HepG2 (cell line): ENCODE results near the gene SLC36A2. TPM values are rescaled to one million over a fixed set of nuclear protein-coding genes. Genes with fewer than 3 reads are reported as not detected.

Experiments used
- ATAC-seq: fragments of 200-7000 bp; cut with Tn5 transposase; 3 replicates; pipeline ENCODE4 v1.9.1; 2020; ENCODE audit warnings: mild to moderate bottlenecking, moderate library complexity
- BruUV-seq: library from RNA; stranded (reverse); fragments of 400-500 nt; replicated peaks from 2 replicates; lab custom pipeline; 2021; lab: Mats Ljungman, UMichigan
- CTCF ChIA-PET: fragments of 300-600 bp; formaldehyde crosslinking; extraction: SDS; loops from one replicate; lab custom pipeline; 2021; ENCODE audit warnings: low total read pairs, inconsistent platforms, low intra/inter-chr PET ratio; lab: Yijun Ruan, JAX
- POLR2A ChIA-PET: fragments of 350-600 bp; sonication (Branson Sonifier 250); formaldehyde crosslinking; loops from one replicate; lab custom pipeline; 2020; ENCODE audit warnings: antibody characterized with exemption, inconsistent platforms; lab: Yijun Ruan, JAX
- DNase-seq: peaks from one replicate; pipeline ENCODE4 v3.0.0-alpha.2; 2015; ENCODE audit warnings: low spot score
- FAIRE-seq: peaks from 3 replicates; lab custom pipeline; 2011; peaks lifted over from hg19 to GRCh38; lab: Jason Lieb, UNC
- H2AFZ ChIP-seq: one replicate; pipeline ENCODE4 v1.6.1; 2011; ENCODE audit warnings: low read length, inconsistent platforms
- H3K27ac ChIP-seq: fragments of 300-600 bp; 3 replicates; pipeline ENCODE4 v1.8.0; 2011; ENCODE audit warnings: mixed run types, mild to moderate bottlenecking, mixed read lengths, low read length, inconsistent platforms; ENCODE audit not compliant: insufficient read depth; ENCODE audit errors: extremely low read length
- H3K27me3 ChIP-seq, 2 experiments: fragments of 200-600 bp in 1 of 2; 2 replicates in 1 of 2; 3 replicates in 1 of 2; pipeline versions ENCODE4 v1.6.0 to v1.8.0; 2011; ENCODE audit warnings: low read length in 2 of 2, mild to moderate bottlenecking in 2 of 2, moderate library complexity in 2 of 2, inconsistent platforms in 1 of 2; ENCODE audit not compliant: insufficient read depth in 2 of 2, control insufficient read depth in 1 of 2
- H3K36me3 ChIP-seq, 2 experiments: fragments of 200-600 bp in 1 of 2; replicated peaks in 1 of 2; 2 replicates in 1 of 2; 3 replicates in 1 of 2; pipeline versions ENCODE4 v1.5.1 to v1.8.0; 2011; ENCODE audit warnings: low read length in 2 of 2, inconsistent platforms in 1 of 2; ENCODE audit not compliant: insufficient read depth in 2 of 2, control insufficient read depth in 1 of 2
- H3K4me1 ChIP-seq: 2 replicates; pipeline ENCODE4 v1.5.1; 2012; ENCODE audit warnings: low read length, inconsistent platforms; ENCODE audit not compliant: insufficient read depth
- H3K4me2 ChIP-seq: 2 replicates; pipeline ENCODE4 v1.6.0; 2011; ENCODE audit warnings: low read depth, low read length, inconsistent platforms
- H3K4me3 ChIP-seq, 3 experiments: fragments of 200-600 bp in 1 of 3; sonication (generic), shearing (Covaris generic) in 1 of 3; replicated peaks in 1 of 3; 2 replicates each; pipeline ENCODE4 v1.5.1; 2011 to 2016; ENCODE audit warnings: low read length in 3 of 3, inconsistent platforms in 2 of 3, low read depth in 2 of 3, mild to moderate bottlenecking in 2 of 3, control low read depth in 1 of 3, mixed read lengths in 1 of 3; ENCODE audit not compliant: insufficient read depth in 1 of 3
- H3K79me2 ChIP-seq: one replicate; pipeline ENCODE4 v1.6.1; 2011; ENCODE audit warnings: low read length, inconsistent platforms; ENCODE audit not compliant: insufficient read depth
- H3K9ac ChIP-seq: 2 replicates; pipeline ENCODE4 v1.6.0; 2011; ENCODE audit warnings: mild to moderate bottlenecking, low read depth, low read length, inconsistent platforms; ENCODE audit not compliant: insufficient read depth
- H3K9me3 ChIP-seq: 2 replicates; pipeline ENCODE4 v1.5.1; 2012; ENCODE audit warnings: mild to moderate bottlenecking, low read length
- H4K20me1 ChIP-seq: 2 replicates; pipeline ENCODE4 v1.6.0; 2011; ENCODE audit warnings: inconsistent platforms, mild to moderate bottlenecking, low read length, moderate library complexity; ENCODE audit not compliant: insufficient read depth
- EEA1 ChIP-seq: sonication (generic); formaldehyde crosslinking; IDR thresholded peaks from 2 replicates; pipeline ENCODE4 v1.5.1; 2020; ENCODE audit warnings: mild to moderate bottlenecking, missing genetic modification reagents, borderline replicate concordance
- GLI4 ChIP-seq: sonication (generic); formaldehyde crosslinking; IDR thresholded peaks from 2 replicates; pipeline ENCODE4 v1.5.1; 2020; ENCODE audit warnings: missing genetic modification reagents, mild to moderate bottlenecking, moderate library complexity, borderline replicate concordance
- NFE2L1 ChIP-seq: sonication (generic); formaldehyde crosslinking; IDR thresholded peaks from 2 replicates; pipeline ENCODE4 v1.4.0; 2020; ENCODE audit warnings: missing genetic modification reagents, mild to moderate bottlenecking, borderline replicate concordance
- PTBP1 ChIP-seq: fragments of 200-400 bp; formaldehyde crosslinking; IDR thresholded peaks from 2 replicates; pipeline ENCODE4 v1.6.1; 2018; ENCODE audit warnings: low read length, low read depth; ENCODE audit not compliant: poor library complexity, severe bottlenecking
- SIX4 ChIP-seq: sonication (generic); formaldehyde crosslinking; IDR thresholded peaks from 2 replicates; pipeline ENCODE4 v1.4.0; 2020; ENCODE audit warnings: missing genetic modification reagents
- THYN1 ChIP-seq: sonication (generic); formaldehyde crosslinking; IDR thresholded peaks from 2 replicates; pipeline ENCODE4 v1.8.1; 2023; ENCODE audit warnings: low read depth, mild to moderate bottlenecking, moderate library complexity, missing genetic modification reagents, borderline replicate concordance
- ZBTB10 ChIP-seq: sonication (generic); formaldehyde crosslinking; IDR thresholded peaks from 2 replicates; pipeline ENCODE4 v1.4.0; 2020; ENCODE audit warnings: missing genetic modification reagents, borderline replicate concordance
- ZFY ChIP-seq: sonication (generic); formaldehyde crosslinking; IDR thresholded peaks from 2 replicates; pipeline ENCODE4 v1.4.0; 2020; ENCODE audit warnings: missing genetic modification reagents
- ZNF281 ChIP-seq: sonication (generic); formaldehyde crosslinking; IDR thresholded peaks from 2 replicates; pipeline ENCODE4 v1.4.0; 2020; ENCODE audit warnings: missing genetic modification reagents, borderline replicate concordance
- ZNF549 ChIP-seq: sonication (generic); formaldehyde crosslinking; IDR thresholded peaks from 2 replicates; pipeline ENCODE4 v1.5.0; 2020; ENCODE audit warnings: missing genetic modification reagents
- WGBS: methylation state at CpG from one replicate; pipeline ENCODE4 v1.1.6; 2017; ENCODE audit warnings: low lambda C conversion rate; 5-methylcytosine and 5-hydroxymethylcytosine counted together
- in situ Hi-C: cut with HindIII; loops from 2 replicates; pipeline ENCODE4 v1.10.0; 2017; ENCODE audit warnings: low pct_unique_long_range_greater_than_20kb; ENCODE audit not compliant: extremely low pct_ligation_motif_present
- intact Hi-C: fragments of 100-400 bp; cut with micrococcal nuclease; formaldehyde crosslinking; loops from one replicate; pipeline ENCODE4 v1.10.0; 2022; ENCODE audit not compliant: unreplicated experiment
- polyA plus RNA-seq, 8 experiments: library from polyadenylated mRNA; depleted of rRNA in 3 of 8; stranded (reverse) in 7 of 8; unstranded in 1 of 8; fragments of >200 nt; fragmentation: Illumina TruSeq in 4 of 8; extraction: Trizol in 4 of 8; gene quantifications; 2 replicates each; pipeline versions ENCODE4 v1.2.1 to v1.2.3, GENCODE V29; 2011 to 2016; ENCODE audit warnings: low read depth in 4 of 8, missing spikeins in 1 of 8, mixed read lengths in 1 of 8; ENCODE audit not compliant: insufficient read depth in 1 of 8
- total RNA-seq, 5 experiments: library from RNA; depleted of rRNA; stranded (reverse); fragments of >200 nt; fragmentation: Illumina TruSeq; extraction: Trizol; gene quantifications; 2 replicates each; pipeline ENCODE4 v1.2.3, GENCODE V29; 2016; ENCODE audit warnings: low read depth in 1 of 5
- TF ChIP-seq, protein P1 (sequence below): IDR thresholded peaks from 2 replicates; pipeline ENCODE4 v1.4.0; 2020; ENCODE audit warnings: mild to moderate bottlenecking, missing genetic modification reagents
- TF ChIP-seq, protein P2 (sequence below): sonication (generic); formaldehyde crosslinking; IDR thresholded peaks from 2 replicates; pipeline ENCODE4 v1.4.0; 2020; ENCODE audit warnings: missing genetic modification reagents, low read depth, mild to moderate bottlenecking, borderline replicate concordance

The SLC36A2 gene
- total and polyA plus RNA-seq, 2 of the 13 experiments (the other 11 are each of a cell fraction or from before 2014, with no cell fraction given), result 0.03 TPM; not detected in 1

DNA sequence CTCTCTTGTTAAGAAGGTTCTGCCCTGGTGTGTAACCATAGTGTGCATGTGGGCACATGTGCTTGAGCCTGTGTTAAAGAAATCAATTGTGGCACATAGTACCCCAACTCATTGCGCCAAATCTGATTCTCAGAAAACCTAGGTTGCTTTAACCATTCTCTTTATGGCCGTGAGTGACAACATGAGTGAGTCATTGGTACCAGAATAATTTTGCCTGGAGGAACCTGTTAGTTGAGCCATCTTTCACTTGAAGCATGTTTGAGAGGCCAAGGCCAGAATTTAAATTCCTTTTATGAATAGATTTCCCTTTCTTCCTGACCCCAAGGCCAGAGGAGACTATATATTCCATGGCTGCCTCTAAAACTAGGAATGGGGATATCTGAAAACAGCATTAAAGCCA, 35.2 kb upstream of the SLC36A2 start (continued):
- TF ChIP-seq, protein P1, sequence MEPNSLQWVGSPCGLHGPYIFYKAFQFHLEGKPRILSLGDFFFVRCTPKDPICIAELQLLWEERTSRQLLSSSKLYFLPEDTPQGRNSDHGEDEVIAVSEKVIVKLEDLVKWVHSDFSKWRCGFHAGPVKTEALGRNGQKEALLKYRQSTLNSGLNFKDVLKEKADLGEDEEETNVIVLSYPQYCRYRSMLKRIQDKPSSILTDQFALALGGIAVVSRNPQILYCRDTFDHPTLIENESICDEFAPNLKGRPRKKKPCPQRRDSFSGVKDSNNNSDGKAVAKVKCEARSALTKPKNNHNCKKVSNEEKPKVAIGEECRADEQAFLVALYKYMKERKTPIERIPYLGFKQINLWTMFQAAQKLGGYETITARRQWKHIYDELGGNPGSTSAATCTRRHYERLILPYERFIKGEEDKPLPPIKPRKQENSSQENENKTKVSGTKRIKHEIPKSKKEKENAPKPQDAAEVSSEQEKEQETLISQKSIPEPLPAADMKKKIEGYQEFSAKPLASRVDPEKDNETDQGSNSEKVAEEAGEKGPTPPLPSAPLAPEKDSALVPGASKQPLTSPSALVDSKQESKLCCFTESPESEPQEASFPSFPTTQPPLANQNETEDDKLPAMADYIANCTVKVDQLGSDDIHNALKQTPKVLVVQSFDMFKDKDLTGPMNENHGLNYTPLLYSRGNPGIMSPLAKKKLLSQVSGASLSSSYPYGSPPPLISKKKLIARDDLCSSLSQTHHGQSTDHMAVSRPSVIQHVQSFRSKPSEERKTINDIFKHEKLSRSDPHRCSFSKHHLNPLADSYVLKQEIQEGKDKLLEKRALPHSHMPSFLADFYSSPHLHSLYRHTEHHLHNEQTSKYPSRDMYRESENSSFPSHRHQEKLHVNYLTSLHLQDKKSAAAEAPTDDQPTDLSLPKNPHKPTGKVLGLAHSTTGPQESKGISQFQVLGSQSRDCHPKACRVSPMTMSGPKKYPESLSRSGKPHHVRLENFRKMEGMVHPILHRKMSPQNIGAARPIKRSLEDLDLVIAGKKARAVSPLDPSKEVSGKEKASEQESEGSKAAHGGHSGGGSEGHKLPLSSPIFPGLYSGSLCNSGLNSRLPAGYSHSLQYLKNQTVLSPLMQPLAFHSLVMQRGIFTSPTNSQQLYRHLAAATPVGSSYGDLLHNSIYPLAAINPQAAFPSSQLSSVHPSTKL (CRISPR knock-in tag), result no peak
- TF ChIP-seq EEA1 (CRISPR knock-in tag), result no peak
- no peak for TF ChIP-seq GLI4 (CRISPR knock-in tag)
- no peak for TF ChIP-seq NFE2L1 (CRISPR knock-in tag)
- TF ChIP-seq, all 625 proteins: peak for 0

- Histone ChIP-seq H3K4me1 (no peaks in the 10 kb centered on the region), H3K27ac (no peak overlapping the region), H3K4me2 (no peak overlapping the region), H4K20me1 (no peaks in the 10 kb centered on the region), H3K4me3 (no peak overlapping the region), H3K9ac (no peak overlapping the region), H2AFZ (no peak overlapping the region), H3K79me2 (no peaks in the 10 kb centered on the region), H3K27me3 (peaks cover 0 to 12% of the 10 kb centered on the region in 2 experiments; a peak in 3 of 5 replicates), H3K36me3 (no peaks in the 10 kb centered on the region), H3K9me3 (no peaks in the 10 kb centered on the region)
- intact Hi-C loops (no loop called here), in situ Hi-C loops (no loop called here)
- FAIRE-seq (no peak), DNase-seq (no peak)
- POLR2A ChIA-PET, result no interaction called here
- BruUV-seq, result no TSS peak
- TF ChIP-seq ZBTB10 (no peak), PTBP1 (no peak), ZNF281 (CRISPR knock-in tag) (no peak), SIX4 (no peak), ZFY (CRISPR knock-in tag) (no peak), ZNF549 (CRISPR knock-in tag) (no peak), THYN1 (no peak)
- TF ChIP-seq, protein P2, sequence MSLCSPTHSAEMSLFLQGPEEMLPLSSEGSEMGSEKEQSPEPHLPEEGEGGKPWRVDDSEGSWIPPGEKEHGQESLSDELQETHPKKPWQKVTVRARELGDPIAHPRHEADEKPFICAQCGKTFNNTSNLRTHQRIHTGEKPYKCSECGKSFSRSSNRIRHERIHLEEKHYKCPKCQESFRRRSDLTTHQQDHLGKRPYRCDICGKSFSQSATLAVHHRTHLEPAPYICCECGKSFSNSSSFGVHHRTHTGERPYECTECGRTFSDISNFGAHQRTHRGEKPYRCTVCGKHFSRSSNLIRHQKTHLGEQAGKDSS (CRISPR knock-in tag), result no peak
- TF ChIP-seq, all 625 proteins: peak for 0
- WGBS, result 53% methylated on average over 3 of the region's 6 CpGs
- CTCF ChIA-PET, result no interaction called here
- no peak for ATAC-seq
Measured at GRCh38 chr5:151381899-151382298, 34.5 kb upstream of the SLC36A2 start.
